ENCODE results near the gene PRSS22. TPM values are rescaled to one million over a fixed set of nuclear protein-coding genes. Genes with fewer than 3 reads are reported as not detected.

Gene PRSS22
- total RNA-seq, 1 donor: not detected

- Histone ChIP-seq H3K4me2 (ENCODE audit: insufficient read depth, low read length) (no peak overlapping the region), H3K9me3 (ENCODE audit: low read depth, low read length) (no peaks in the 10 kb centered on the region), H3K4me1 (ENCODE audit: insufficient read depth, low read length) (peaks cover 17% of the 10 kb centered on the region), H3K4me3 (ENCODE audit: insufficient read depth, low read length) (no peak overlapping the region), H3K79me2 (ENCODE audit: insufficient read depth, low read length) (peaks cover 31% of the 10 kb centered on the region), H3K27ac (ENCODE audit: low read depth, low read length) (no peak overlapping the region), H3K36me3 (ENCODE audit: insufficient read depth, low read length) (peaks cover 9% of the 10 kb centered on the region), H3K27me3 (ENCODE audit: insufficient read depth, low read length) (no peaks in the 10 kb centered on the region), H2AFZ (ENCODE audit: low read length) (no peak overlapping the region), H4K20me1 (ENCODE audit: insufficient read depth, low read length) (peaks cover 29% of the 10 kb centered on the region)
- no peak for TF ChIP-seq CTCF (IDR thresholded peaks at IDR 0.05; ENCODE audit: extremely low read depth, low read depth, low read length)
- DNase-seq (ENCODE audit: insufficient read length, low spot score, missing footprints): no peak
Observed at GRCh38 chr16:2894231-2894630, 36.3 kb upstream of the PRSS22 start.

GRCh38 chr16:2884041-2884451 lies 26.1 kb upstream of the PRSS22 start:
- Histone ChIP-seq H3K4me1 (ENCODE audit: insufficient read depth, low read length) (peaks cover 6% of the 10 kb centered on the region), H3K4me3 (ENCODE audit: insufficient read depth, low read length) (peak overlapping the region; percentile 96), H3K9me3 (ENCODE audit: low read depth, low read length) (no peaks in the 10 kb centered on the region), H3K4me2 (ENCODE audit: insufficient read depth, low read length) (peak overlapping the region; percentile 97), H3K27me3 (ENCODE audit: insufficient read depth, low read length) (no peaks in the 10 kb centered on the region), H3K27ac (ENCODE audit: low read depth, low read length) (peak overlapping the region; percentile 84), H3K36me3 (ENCODE audit: insufficient read depth, low read length) (peaks cover 2% of the 10 kb centered on the region), H3K79me2 (ENCODE audit: insufficient read depth, low read length) (peaks cover 28% of the 10 kb centered on the region), H4K20me1 (ENCODE audit: insufficient read depth, low read length) (no peaks in the 10 kb centered on the region), H2AFZ (ENCODE audit: low read length) (peak overlapping the region; percentile 99)
- DNase-seq (ENCODE audit: insufficient read length, low spot score, missing footprints): peak; percentile 80
- no peak for TF ChIP-seq CTCF (IDR thresholded peaks at IDR 0.05; ENCODE audit: extremely low read depth, low read depth, low read length)

- H3K79me2 ChIP-seq (ENCODE audit: insufficient read depth, low read length): peaks cover 25% of the 10 kb centered on the region
- DNase-seq (ENCODE audit: insufficient read length, low spot score, missing footprints): peak; percentile 82
Observed at GRCh38 chr16:2883458-2883908, 25.5 kb upstream of the PRSS22 start.

More at GRCh38 chr16:2883458-2883908, 25.5 kb upstream of the PRSS22 start:
- Histone ChIP-seq H3K4me1 (ENCODE audit: insufficient read depth, low read length) (peaks cover 6% of the 10 kb centered on the region), H3K4me2 (ENCODE audit: insufficient read depth, low read length) (peak overlapping the region; percentile 97), H2AFZ (ENCODE audit: low read length) (peak overlapping the region; percentile 99), H3K4me3 (ENCODE audit: insufficient read depth, low read length) (peak overlapping the region; percentile 96), H3K27me3 (ENCODE audit: insufficient read depth, low read length) (no peaks in the 10 kb centered on the region), H4K20me1 (ENCODE audit: insufficient read depth, low read length) (no peaks in the 10 kb centered on the region), H3K27ac (ENCODE audit: low read depth, low read length) (peak overlapping the region; percentile 84), H3K36me3 (ENCODE audit: insufficient read depth, low read length) (no peaks in the 10 kb centered on the region), H3K9me3 (ENCODE audit: low read depth, low read length) (no peaks in the 10 kb centered on the region)
- TF ChIP-seq CTCF (IDR thresholded peaks at IDR 0.05; ENCODE audit: extremely low read depth, low read depth, low read length): no peak

Data from osteoblast (primary cell).